NT2/D1 (cell line): ENCODE data around the gene SUMO4.

Experiments used
- DNase-seq: peaks from one replicate; pipeline ENCODE4 v3.0.0-alpha.2; 2011; ENCODE audit warnings: low read depth, low spot score
- H3K27me3 ChIP-seq: 2 replicates; pipeline ENCODE4 v1.6.0; 2011; ENCODE audit warnings: mild to moderate bottlenecking; ENCODE audit not compliant: insufficient read length, insufficient read depth
- H3K36me3 ChIP-seq: 2 replicates; pipeline ENCODE4 v1.6.1; 2011; ENCODE audit warnings: mild to moderate bottlenecking, low read length, mixed read lengths; ENCODE audit not compliant: insufficient read depth, insufficient read length
- H3K4me1 ChIP-seq: 2 replicates; pipeline ENCODE4 v1.5.1; 2011; ENCODE audit not compliant: insufficient read depth, insufficient read length
- H3K4me3 ChIP-seq: 2 replicates; pipeline ENCODE4 v1.5.1; 2011; ENCODE audit warnings: low read depth; ENCODE audit not compliant: insufficient read length
- H3K9ac ChIP-seq: 2 replicates; pipeline ENCODE4 v1.6.0; 2011; ENCODE audit warnings: low read depth; ENCODE audit not compliant: insufficient read length
- H3K9me3 ChIP-seq: 2 replicates; pipeline ENCODE4 v1.5.1; 2011; ENCODE audit warnings: mild to moderate bottlenecking, low read length; ENCODE audit not compliant: insufficient read depth
- SUZ12 ChIP-seq: IDR thresholded peaks from 2 replicates; pipeline ENCODE4 v1.6.1; 2011; ENCODE audit not compliant: insufficient read length, insufficient read depth; ENCODE audit errors: extremely low read depth
- YY1 ChIP-seq: IDR thresholded peaks from 2 replicates; pipeline ENCODE4 v1.6.1; 2011; ENCODE audit not compliant: insufficient read length, insufficient read depth
- ZNF274 ChIP-seq: IDR thresholded peaks from 2 replicates; pipeline ENCODE4 v1.6.1; 2011; ENCODE audit warnings: mild to moderate bottlenecking, low read depth, low read length

The SUMO4 gene

GRCh38 chr6:149379977-149380376 lies 20.1 kb upstream of the SUMO4 start:
- Histone ChIP-seq H3K9me3 (no peaks in the 10 kb centered on the region), H3K27me3 (no peaks in the 10 kb centered on the region), H3K9ac (no peak overlapping the region), H3K4me1 (no peaks in the 10 kb centered on the region), H3K4me3 (no peak overlapping the region), H3K36me3 (peaks cover 44% of the 10 kb centered on the region)
- DNase-seq = no peak
- TF ChIP-seq SUZ12 (no peak), YY1 (no peak), ZNF274 (no peak)

GRCh38 chr6:149380523-149380922 lies 19.5 kb upstream of the SUMO4 start:
- Histone ChIP-seq H3K4me3 (no peak overlapping the region), H3K4me1 (no peaks in the 10 kb centered on the region), H3K27me3 (no peaks in the 10 kb centered on the region), H3K36me3 (peaks cover 44% of the 10 kb centered on the region), H3K9me3 (no peaks in the 10 kb centered on the region; the same call in 1 of the 2 replicates), H3K9ac (no peak overlapping the region)
- DNase-seq = no peak
- TF ChIP-seq YY1 = no peak
- TF ChIP-seq ZNF274 = no peak
- TF ChIP-seq SUZ12 = no peak

GRCh38 chr6:149383371-149383770 lies 16.7 kb upstream of the SUMO4 start:
- no peak for DNase-seq
- peaks cover 45% of the 10 kb centered on the region for H3K36me3 ChIP-seq
- no peaks in the 10 kb centered on the region for H3K4me1 ChIP-seq
- TF ChIP-seq YY1 (no peak), ZNF274 (no peak), SUZ12 (no peak)
- H3K9ac ChIP-seq = no peak overlapping the region
- no peaks in the 10 kb centered on the region for H3K27me3 ChIP-seq
- H3K9me3 ChIP-seq = peaks cover 10% of the 10 kb centered on the region; the same call in 1 of the 2 replicates
- no peak overlapping the region for H3K4me3 ChIP-seq

DNA sequence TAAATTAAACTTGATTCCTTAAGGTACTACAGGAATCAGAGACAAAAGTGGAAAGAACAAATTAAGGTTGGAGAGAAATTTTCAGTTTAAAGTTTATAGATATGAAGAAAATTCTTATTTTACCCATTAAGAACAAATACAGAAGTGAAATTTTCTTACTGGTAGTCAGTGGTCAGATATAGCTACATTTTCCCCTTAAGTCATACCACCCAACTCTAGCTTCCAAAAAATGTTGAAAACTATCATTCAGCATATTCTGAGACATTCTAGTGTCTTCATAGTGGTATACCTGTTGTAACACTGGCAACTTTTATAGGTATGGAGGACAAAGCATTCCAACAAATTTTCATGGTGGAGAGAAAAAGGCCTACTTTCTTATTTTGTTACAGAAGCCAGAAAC lies 15.6 kb upstream of the SUMO4 start:
- Histone ChIP-seq H3K4me1 (no peaks in the 10 kb centered on the region), H3K36me3 (peaks cover 35% of the 10 kb centered on the region), H3K9me3 (peaks cover 10% of the 10 kb centered on the region; the same call in 1 of the 2 replicates), H3K27me3 (no peaks in the 10 kb centered on the region), H3K4me3 (no peak overlapping the region), H3K9ac (no peak overlapping the region)
- no peak for DNase-seq
- no peak for TF ChIP-seq SUZ12
- TF ChIP-seq ZNF274 = no peak
- TF ChIP-seq YY1 = no peak

DNA sequence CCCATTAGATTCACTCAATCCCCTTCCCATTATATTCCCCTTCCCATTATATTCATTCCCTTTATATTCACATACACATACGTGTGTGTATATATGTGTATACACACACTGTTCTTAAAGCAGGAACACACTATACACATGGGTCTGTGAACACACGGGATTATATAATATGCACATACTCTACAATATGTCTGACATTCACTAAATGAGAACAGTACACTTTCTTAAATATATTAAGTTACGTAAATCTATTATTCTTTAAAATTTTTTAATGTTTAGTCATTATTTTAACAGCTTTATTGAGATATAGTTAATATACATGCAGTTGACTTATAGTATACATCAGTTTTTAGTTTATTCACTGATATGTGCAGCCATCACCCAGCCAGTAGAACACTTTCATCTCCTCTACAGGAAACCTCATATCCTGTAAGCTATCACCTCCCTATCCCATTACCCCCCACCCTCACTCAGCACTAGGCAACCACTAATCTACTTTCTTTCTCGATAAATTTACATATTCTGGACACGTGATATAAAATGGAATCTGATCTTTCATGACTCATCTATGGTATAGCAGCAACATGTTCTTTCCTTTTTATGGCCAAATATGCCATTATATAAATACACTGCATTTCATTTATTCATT lies 13.9 kb upstream of the SUMO4 start:
- Histone ChIP-seq H3K4me1 (no peaks in the 10 kb centered on the region), H3K4me3 (no peak overlapping the region), H3K9me3 (peaks cover 10% of the 10 kb centered on the region; the same call in 1 of the 2 replicates), H3K36me3 (peaks cover 24% of the 10 kb centered on the region), H3K9ac (no peak overlapping the region), H3K27me3 (no peaks in the 10 kb centered on the region)
- TF ChIP-seq ZNF274 (no peak), SUZ12 (no peak), YY1 (no peak)
- DNase-seq = no peak

DNA sequence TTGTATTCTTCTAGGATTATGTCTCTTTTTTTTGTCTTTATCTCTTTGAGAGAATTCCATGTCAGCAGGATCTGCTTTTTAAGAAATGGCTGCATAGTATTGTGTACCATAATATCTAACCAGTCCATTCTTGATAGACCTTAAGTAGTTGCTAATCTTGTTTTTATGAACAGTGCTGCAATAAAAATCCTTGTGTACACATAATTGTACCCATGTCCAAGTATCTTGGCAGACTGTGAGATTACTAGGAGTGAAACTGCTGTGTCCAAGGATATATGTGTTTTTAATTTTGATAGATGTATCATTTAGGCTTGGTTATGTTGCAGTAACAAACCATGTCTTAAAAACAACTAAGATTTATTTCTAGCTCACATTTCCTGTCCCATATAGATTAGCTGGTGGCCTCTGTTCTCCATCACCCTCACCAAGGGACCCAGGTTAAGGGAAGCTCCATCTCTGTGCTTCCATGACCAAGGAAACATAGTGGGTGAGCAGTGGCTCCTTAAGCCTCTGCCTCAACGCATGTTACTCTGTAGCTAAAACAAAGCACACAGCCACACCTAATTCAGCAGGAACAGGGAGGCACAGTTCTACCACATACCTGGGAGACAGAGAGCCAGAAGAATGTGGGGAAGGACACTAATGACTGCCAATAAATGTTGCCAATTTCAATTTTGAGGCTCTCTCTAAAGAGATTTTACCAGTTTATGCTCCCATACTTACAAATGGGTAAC lies 12.1 kb upstream of the SUMO4 start:
- Histone ChIP-seq H3K4me3 (no peak overlapping the region), H3K27me3 (no peaks in the 10 kb centered on the region), H3K4me1 (no peaks in the 10 kb centered on the region), H3K36me3 (peaks cover 21% of the 10 kb centered on the region), H3K9me3 (peaks cover 10% of the 10 kb centered on the region; the same call in 1 of the 2 replicates), H3K9ac (no peak overlapping the region)
- DNase-seq = no peak
- TF ChIP-seq YY1 (no peak), ZNF274 (no peak), SUZ12 (no peak)

GRCh38 chr6:149389509-149390297 lies 10.4 kb upstream of the SUMO4 start:
- no peak overlapping the region for H3K4me3 ChIP-seq
- no peak for DNase-seq
- H3K9ac ChIP-seq = no peak overlapping the region
- no peaks in the 10 kb centered on the region for H3K27me3 ChIP-seq
- H3K9me3 ChIP-seq = peaks cover 10% of the 10 kb centered on the region; the same call in 1 of the 2 replicates
- TF ChIP-seq SUZ12 (no peak), ZNF274 (no peak), YY1 (no peak)
- H3K36me3 ChIP-seq = peaks cover 11% of the 10 kb centered on the region
- no peaks in the 10 kb centered on the region for H3K4me1 ChIP-seq
